Smooth muscle cell of the brain vasculature (primary cell): ENCODE results near the gene NAP1L5.

ENCODE experiments used
- DNase-seq: peaks from one replicate; pipeline ENCODE4 v3.0.0-alpha.2; 2012; ENCODE audit warnings: low read depth, low spot score

NAP1L5 gene

GRCh38 chr4:88660446-88661294, 37.0 kb downstream of the NAP1L5 start:
- DNase-seq: no peak

GRCh38 chr4:88659890-88660208, 37.8 kb downstream of the NAP1L5 start:
- no peak for DNase-seq

GRCh38 chr4:88659055-88659889, 38.4 kb downstream of the NAP1L5 start:
- DNase-seq: no peak

- DNase-seq: no peak
Measured at GRCh38 chr4:88655226-88655625, 42.4 kb downstream of the NAP1L5 start.

GRCh38 chr4:88653371-88653946, 44.2 kb downstream of the NAP1L5 start:
- no peak for DNase-seq

DNA sequence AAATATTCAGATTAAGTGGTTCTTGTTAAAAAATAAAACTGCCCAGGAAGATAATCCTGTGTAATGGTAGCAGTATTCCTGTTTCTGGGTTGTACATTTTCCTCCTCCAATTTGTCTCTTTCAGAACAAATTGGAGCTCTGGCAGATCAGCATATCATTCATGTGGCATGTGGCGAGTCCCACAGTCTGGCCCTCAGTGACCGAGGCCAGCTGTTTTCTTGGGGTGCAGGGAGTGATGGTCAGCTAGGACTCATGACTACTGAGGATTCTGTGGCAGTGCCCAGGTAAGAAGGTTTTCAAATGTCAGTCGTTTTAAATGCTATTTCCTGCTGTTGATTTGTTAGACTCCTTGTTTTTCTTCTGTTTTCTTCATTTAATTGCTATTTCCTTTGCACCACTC, 47.9 kb downstream of the NAP1L5 start:
- no peak for DNase-seq

DNA sequence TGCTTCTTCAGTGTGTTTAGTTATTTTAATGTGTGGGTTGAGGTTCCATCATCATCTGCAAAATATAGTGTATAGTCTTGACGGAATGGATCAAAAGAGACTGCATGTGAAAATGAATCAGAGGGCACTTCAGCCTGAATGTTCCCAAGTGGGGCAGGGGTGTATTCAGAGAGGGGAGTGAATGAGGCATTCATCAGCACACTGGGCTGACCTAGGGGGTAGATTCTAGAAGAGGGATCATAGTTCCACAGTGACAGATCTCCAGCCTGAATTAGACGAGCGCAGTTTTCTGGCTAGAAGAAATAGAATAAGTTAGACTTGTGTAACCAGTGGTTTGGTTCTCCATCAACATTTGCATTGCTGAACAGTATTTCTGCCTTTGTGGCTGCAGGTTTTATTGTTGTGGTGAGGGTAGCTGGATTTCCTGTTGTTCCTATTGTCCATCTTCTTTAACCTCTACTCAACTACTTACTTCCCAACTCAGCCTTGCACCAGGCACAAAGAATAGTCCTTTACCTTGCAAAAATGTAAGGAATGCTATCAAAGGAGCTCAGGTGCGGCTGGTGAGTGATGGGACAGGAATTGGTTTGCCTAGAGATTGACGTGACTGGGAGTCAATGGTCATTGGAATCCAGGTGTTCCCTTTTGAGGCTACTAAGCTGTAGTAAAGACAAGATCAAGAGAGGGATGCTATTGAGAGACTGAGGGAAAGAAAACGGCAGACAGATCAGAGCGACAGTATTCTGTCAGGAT, 50.9 kb downstream of the NAP1L5 start:
- DNase-seq: no peak

GRCh38 chr4:88645994-88646393, 51.6 kb downstream of the NAP1L5 start:
- DNase-seq: no peak
